PC-3 (cell line): ENCODE data around the gene SCN1A.

Source experiments
- CTCF ChIP-seq: fragments of 300-600 bp; sonication (generic); conservative IDR thresholded peaks from 2 replicates; pipeline ENCODE4 v1.5.1; 2017; ENCODE audit warnings: antibody characterized with exemption, low read depth, mild to moderate bottlenecking, low read length
- EZH2phosphoT487 ChIP-seq: fragments of 300-600 bp; sonication (generic); IDR thresholded peaks from 2 replicates; pipeline ENCODE4 v1.6.1; 2018; ENCODE audit warnings: mild to moderate bottlenecking, antibody characterized with exemption, low read length, borderline replicate concordance

GRCh38 chr2:166084301-166084700 is 43.5 kb downstream of the SCN1A start:
- TF ChIP-seq CTCF = no peak
- TF ChIP-seq EZH2phosphoT487 = no peak
